K562 (cell line): ENCODE data around the gene APCDD1. TPM values are rescaled to one million over a fixed set of nuclear protein-coding genes. Genes with fewer than 3 reads are reported as not detected.
"Not testable (repeated sequence)": the region's sequence is repeated elsewhere in the genome, so short reads cannot be mapped to it uniquely, and the experiment has no call there.

ENCODE experiments used
- ATAC-seq: fragments of 200-7000 bp; cut with Tn5 transposase; 3 replicates; pipeline ENCODE4 v1.9.1; 2020; ENCODE audit warnings: moderate library complexity
- BruUV-seq: library from RNA; stranded (reverse); fragments of 400-500 nt; replicated peaks from 2 replicates; lab custom pipeline; 2021; lab: Mats Ljungman, UMichigan
- CTCF ChIA-PET: fragments of 300-600 bp; formaldehyde crosslinking; extraction: SDS; loops from one replicate; lab custom pipeline; 2021; ENCODE audit warnings: low intra/inter-chr PET ratio; lab: Yijun Ruan, JAX
- POLR2A ChIA-PET: fragments of 300-600, 350-650 bp; sonication (Branson Sonifier 250); formaldehyde crosslinking; extraction: SDS; loops from one replicate; lab custom pipeline; 2021; ENCODE audit warnings: antibody characterized with exemption, inconsistent platforms; lab: Yijun Ruan, JAX
- DNase-seq, 4 experiments: peaks; one replicate each; pipeline versions ENCODE4 v3.0.0 to v3.0.0-alpha.2; 2011 to 2018; ENCODE audit warnings: low spot score in 3 of 4, mixed read lengths in 3 of 4; ENCODE audit errors: extremely low read depth in 1 of 4
- FAIRE-seq: peaks from 2 replicates; lab custom pipeline; 2011; peaks lifted over from hg19 to GRCh38; lab: Jason Lieb, UNC
- H2AFZ ChIP-seq: 2 replicates; pipeline ENCODE4 v1.6.0; 2011; ENCODE audit warnings: low read depth, low read length, control low read depth, inconsistent platforms
- H3K27ac ChIP-seq: fragments of 200-600 bp; 3 replicates; pipeline ENCODE4 v1.8.0; 2011; ENCODE audit warnings: low read depth, mild to moderate bottlenecking, control low read depth, inconsistent platforms, low read length, moderate library complexity, mixed read lengths; ENCODE audit errors: extremely low read depth
- H3K27me3 ChIP-seq, 2 experiments: fragments of 300-600 bp in 1 of 2; 2 replicates in 1 of 2; 3 replicates in 1 of 2; pipeline versions ENCODE4 v1.6.0 to v1.8.0; 2011; ENCODE audit warnings: inconsistent platforms in 2 of 2, low read length in 2 of 2, mild to moderate bottlenecking in 1 of 2, mixed read lengths in 1 of 2, moderate library complexity in 1 of 2; ENCODE audit not compliant: control insufficient read depth in 2 of 2, insufficient read depth in 2 of 2
- H3K36me3 ChIP-seq: fragments of 300-600 bp; 3 replicates; pipeline ENCODE4 v1.8.0; 2011; ENCODE audit warnings: mild to moderate bottlenecking, low read length, inconsistent platforms; ENCODE audit not compliant: control insufficient read depth, insufficient read depth
- H3K4me1 ChIP-seq, 2 experiments: fragments of 200-600 bp in 1 of 2; replicated peaks in 1 of 2; 2 replicates in 1 of 2; 3 replicates in 1 of 2; pipeline versions ENCODE4 v1.5.1 to v1.8.0; 2011; ENCODE audit warnings: inconsistent platforms in 2 of 2, low read length in 2 of 2, mild to moderate bottlenecking in 1 of 2, mixed read lengths in 1 of 2, moderate library complexity in 1 of 2; ENCODE audit not compliant: control insufficient read depth in 2 of 2, insufficient read depth in 2 of 2
- H3K4me2 ChIP-seq: 2 replicates; pipeline ENCODE4 v1.6.1; 2011; ENCODE audit warnings: low read length, control low read depth, inconsistent platforms, mixed read lengths; ENCODE audit not compliant: insufficient read depth
- H3K4me3 ChIP-seq: fragments of 200-600 bp; sonication (generic), shearing (Covaris generic); 2 replicates; pipeline ENCODE4 v1.5.1; 2016; ENCODE audit warnings: control low read depth, inconsistent platforms
- H3K79me2 ChIP-seq: fragments of 200-600 bp; 3 replicates; pipeline ENCODE4 v1.8.0; 2011; ENCODE audit warnings: low read length, inconsistent platforms; ENCODE audit not compliant: control insufficient read depth, insufficient read depth
- H3K9ac ChIP-seq, 2 experiments: 2 replicates each; pipeline versions ENCODE4 v1.6.0 to v1.6.1; 2011; ENCODE audit warnings: low read depth in 2 of 2, low read length in 2 of 2, control low read depth in 1 of 2, inconsistent platforms in 1 of 2, mild to moderate bottlenecking in 1 of 2, mixed read lengths in 1 of 2; ENCODE audit not compliant: insufficient read depth in 1 of 2
- H3K9me1 ChIP-seq: one replicate; pipeline ENCODE4 v1.6.0; 2011; ENCODE audit warnings: inconsistent platforms, mild to moderate bottlenecking, low read length, moderate library complexity; ENCODE audit not compliant: control insufficient read depth, insufficient read depth
- H3K9me3 ChIP-seq: replicated peaks from 2 replicates; pipeline ENCODE4 v1.5.1; 2011; ENCODE audit warnings: low read depth, low read length, inconsistent platforms; ENCODE audit not compliant: control insufficient read depth, insufficient read depth
- H4K20me1 ChIP-seq: replicated peaks from 2 replicates; pipeline ENCODE4 v1.6.1; 2011; ENCODE audit warnings: low read length, inconsistent platforms, mixed read lengths; ENCODE audit not compliant: control insufficient read depth, insufficient read depth
- CEBPB ChIP-seq: fragments of 450-650 bp; IDR thresholded peaks from 2 replicates; pipeline ENCODE4 v1.6.1; 2016; ENCODE audit warnings: missing genetic modification characterization, missing compliant biosample characterization
- FOXA1 ChIP-seq: fragments of 450-650 bp; IDR thresholded peaks from 2 replicates; pipeline ENCODE4 v1.6.1; 2016; ENCODE audit warnings: mild to moderate bottlenecking, borderline replicate concordance
- NFATC3 ChIP-seq: fragments of 450-650 bp; IDR thresholded peaks from 2 replicates; pipeline ENCODE4 v1.6.1; 2017; ENCODE audit warnings: mild to moderate bottlenecking
- NR1H2 ChIP-seq: sonication (generic); formaldehyde crosslinking; IDR thresholded peaks from 2 replicates; pipeline ENCODE4 v1.4.0; 2020; ENCODE audit warnings: mild to moderate bottlenecking, missing genetic modification reagents
- RFX7 ChIP-seq: fragments of 250-450 bp; sonication (Bioruptor Pico); IDR thresholded peaks from 2 replicates; pipeline ENCODE4 v1.5.1; 2021; ENCODE audit warnings: mild to moderate bottlenecking
- ZBTB11 ChIP-seq, 3 experiments: fragments of 200-800 bp in 1 of 3; fragments of 250-450 bp in 1 of 3; fragments of 450-650 bp in 1 of 3; sonication (Bioruptor Pico) in 1 of 3; sonication (Bioruptor generic) in 1 of 3; formaldehyde crosslinking in 1 of 3; IDR thresholded peaks; 2 replicates each; pipeline versions ENCODE4 v1.6.1 to v1.8.0; 2016 to 2022; ENCODE audit warnings: mild to moderate bottlenecking in 2 of 3, missing genetic modification characterization in 2 of 3, missing compliant biosample characterization in 1 of 3, moderate library complexity in 1 of 3
- WGBS: fragments of 100-300 bp; shearing (Covaris generic); methylation state at CpG from one replicate; pipeline ENCODE4 v1.1.6; 2016; ENCODE audit warnings: low coverage, mixed read lengths; ENCODE audit not compliant: insufficient coverage; ENCODE audit errors: missing lambda C conversion rate; 5-methylcytosine and 5-hydroxymethylcytosine counted together
- in situ Hi-C: fragments of 300-500 bp; cut with MboI; formaldehyde crosslinking; loops from 4 replicates; pipeline ENCODE4 v1.15.0; 2018; ENCODE audit warnings: inconsistent platforms, mixed read lengths
- intact Hi-C: fragments of 100-400 bp; cut with micrococcal nuclease; formaldehyde crosslinking; loops from 2 replicates; pipeline ENCODE4 v1.14.2; 2022
- polyA plus RNA-seq, 8 experiments: library from polyadenylated mRNA; depleted of rRNA in 4 of 8; stranded (reverse) in 5 of 8; unstranded in 3 of 8; fragments of >200 nt; fragmentation: Nextera tagmentation in 2 of 8; fragmentation: Illumina TruSeq in 1 of 8; extraction: Ambion mirVana in 2 of 8; extraction: Trizol in 1 of 8; gene quantifications; 2 replicates each; pipeline versions ENCODE4 v1.2.1 to v1.2.3, GENCODE V29; 2011 to 2014; ENCODE audit warnings: inconsistent platforms in 1 of 8, missing spikeins in 1 of 8
- total RNA-seq, 7 experiments: library from RNA; depleted of rRNA in 6 of 7; stranded (reverse); fragments of >200 nt in 6 of 7; fragmentation: Illumina TruSeq in 2 of 7; extraction: Trizol in 2 of 7; gene quantifications; 2 replicates each; pipeline versions ENCODE4 v1.2.1 to v1.2.3, GENCODE V29; 2011 to 2021; ENCODE audit warnings: low replicate concordance in 1 of 7

Gene APCDD1
- total and polyA plus RNA-seq, 9 of the 15 experiments (the other 6 are each of a cell fraction or from before 2014, with no cell fraction given), result 0.07 TPM; not detected in 8

- Histone ChIP-seq H3K9ac (no peak overlapping the region), H3K4me1 (no peaks in the 10 kb centered on the region), H3K4me2 (no peak overlapping the region), H2AFZ (no peak overlapping the region), H3K36me3 (no peaks in the 10 kb centered on the region), H4K20me1 (no peaks in the 10 kb centered on the region), H3K4me3 (no peak overlapping the region), H3K9me1 (no peaks in the 10 kb centered on the region), H3K79me2 (no peaks in the 10 kb centered on the region), H3K27me3 (no peaks in the 10 kb centered on the region; a peak in 1 of 5 replicates), H3K27ac (no peak overlapping the region), H3K9me3 (peaks cover 2% of the 10 kb centered on the region)
- ATAC-seq (no peak), FAIRE-seq (no peak), DNase-seq (no peak)
- intact Hi-C loops, result no loop called here
- CTCF ChIA-PET, result no interaction called here
- TF ChIP-seq NFATC3, result no peak
- TF ChIP-seq RFX7 (CRISPR knock-in tag), result no peak
- no peak for TF ChIP-seq ZBTB11 (CRISPR knock-in tag; IDR thresholded peaks at IDR 0.05)
- no peak for TF ChIP-seq NR1H2 (CRISPR knock-in tag)
- TF ChIP-seq FOXA1, result no peak
- no peak for TF ChIP-seq CEBPB (tag)
- WGBS, result 0% methylated on average over 1 of the region's 1 CpG
- in situ Hi-C loops, result no loop called here
- POLR2A ChIA-PET, result no interaction called here
- BruUV-seq, result no TSS peak
These were observed 50.3 kb downstream of the APCDD1 start for GRCh38 chr18:10504723-10505122.

GRCh38 chr18:10505892-10506291 is 51.5 kb downstream of the APCDD1 start:
- H4K20me1 ChIP-seq, H3K9me3 ChIP-seq, BruUV-seq, H3K4me1 ChIP-seq, H3K9me1 ChIP-seq, H3K27ac ChIP-seq, H3K27me3 ChIP-seq, H3K4me2 ChIP-seq, H3K4me3 ChIP-seq, in situ Hi-C loops, POLR2A ChIA-PET, H3K79me2 ChIP-seq, DNase-seq, CTCF ChIA-PET, intact Hi-C loops, H3K36me3 ChIP-seq, H3K9ac ChIP-seq, ATAC-seq, FAIRE-seq, H2AFZ ChIP-seq: not testable (repeated sequence)
- 5% methylated on average over 13 of the region's 19 CpGs for WGBS
